ENCODE data around the gene IDH3A.

IDH3A gene

GRCh38 chr15:78170848-78171773 lies 21.9 kb downstream of the IDH3A start:
- no peak for DNase-seq

- no peak for DNase-seq
Measured at GRCh38 chr15:78171864-78172472, 22.8 kb downstream of the IDH3A start.

- DNase-seq, result peak; percentile 12
Measured at GRCh38 chr15:78174401-78174800, 25.2 kb downstream of the IDH3A start.

GRCh38 chr15:78175330-78175729 lies 26.2 kb downstream of the IDH3A start:
- DNase-seq, result no peak

GRCh38 chr15:78177447-78177873 lies 28.3 kb downstream of the IDH3A start:
- DNase-seq, result peak; percentile 9

GRCh38 chr15:78178064-78178463 lies 28.9 kb downstream of the IDH3A start:
- no peak for DNase-seq

GRCh38 chr15:78179286-78179840 lies 30.2 kb downstream of the IDH3A start:
- no peak for DNase-seq

- no peak for DNase-seq
Measured at GRCh38 chr15:78179906-78180305, 30.7 kb downstream of the IDH3A start.

- no peak for DNase-seq
Measured at GRCh38 chr15:78182336-78182700, 33.2 kb downstream of the IDH3A start.

- DNase-seq, result no peak
Measured at GRCh38 chr15:78182821-78183220, 33.7 kb downstream of the IDH3A start.

- no peak for DNase-seq
Measured at GRCh38 chr15:78192826-78193594, 43.8 kb downstream of the IDH3A start.

GRCh38 chr15:78193731-78194567 lies 44.8 kb downstream of the IDH3A start:
- DNase-seq, result no peak

- no peak for DNase-seq
Measured at GRCh38 chr15:78194568-78194925, 45.4 kb downstream of the IDH3A start.

- DNase-seq, result peak; percentile 13
Measured at GRCh38 chr15:78195735-78196201, 46.6 kb downstream of the IDH3A start.

GRCh38 chr15:78197632-78198031 lies 48.5 kb downstream of the IDH3A start:
- no peak for DNase-seq

GRCh38 chr15:78200276-78200930 lies 51.2 kb downstream of the IDH3A start:
- no peak for DNase-seq

- no peak for DNase-seq
Measured at GRCh38 chr15:78201281-78202190, 52.4 kb downstream of the IDH3A start.

GRCh38 chr15:78203346-78204225 lies 54.4 kb downstream of the IDH3A start:
- no peak for DNase-seq
